HEK293T (cell line): Measurements from ENCODE around the gene TSPAN16.

Source experiments
- CTCF ChIA-PET: fragments of 350-600 bp; formaldehyde crosslinking; extraction: SDS; loops from one replicate; lab custom pipeline; 2021; ENCODE audit warnings: antibody characterized with exemption, inconsistent platforms; lab: Yijun Ruan, JAX
- POLR2A ChIA-PET: fragments of 350-600 bp; formaldehyde crosslinking; extraction: SDS; loops from one replicate; lab custom pipeline; 2020; ENCODE audit warnings: antibody characterized with exemption, inconsistent platforms; lab: Yijun Ruan, JAX
- DNase-seq: peaks from one replicate; pipeline ENCODE4 v3.0.0; 2012; ENCODE audit warnings: mixed read lengths; ENCODE audit errors: extremely low spot score
- ARNT ChIP-seq: fragments of 450-650 bp; IDR thresholded peaks from 2 replicates; pipeline ENCODE4 v1.6.1; 2017; ENCODE audit warnings: mild to moderate bottlenecking
- BHLHE40 ChIP-seq: fragments of 450-650 bp; IDR thresholded peaks from 2 replicates; pipeline ENCODE4 v1.6.1; 2016; ENCODE audit warnings: mild to moderate bottlenecking, moderate library complexity, borderline replicate concordance
- CTBP1 ChIP-seq: fragments of 450-650 bp; IDR thresholded peaks from 2 replicates; pipeline ENCODE4 v1.6.1; 2016; ENCODE audit warnings: borderline replicate concordance
- ELF4 ChIP-seq: fragments of 450-650 bp; IDR thresholded peaks from 2 replicates; pipeline ENCODE4 v1.6.1; 2017; ENCODE audit warnings: antibody characterized with exemption
- FOXA1 ChIP-seq: fragments of 450-650 bp; IDR thresholded peaks from 2 replicates; pipeline ENCODE4 v1.6.1; 2016; ENCODE audit warnings: mild to moderate bottlenecking
- FOXK2 ChIP-seq: fragments of 450-650 bp; IDR thresholded peaks from 2 replicates; pipeline ENCODE4 v1.6.1; 2016; ENCODE audit warnings: mild to moderate bottlenecking
- FOXM1 ChIP-seq: fragments of 450-650 bp; IDR thresholded peaks from 2 replicates; pipeline ENCODE4 v1.6.1; 2017; ENCODE audit warnings: mild to moderate bottlenecking, borderline replicate concordance
- HDGF ChIP-seq: fragments of 450-650 bp; IDR thresholded peaks from 2 replicates; pipeline ENCODE4 v1.6.1; 2017; ENCODE audit warnings: antibody characterized with exemption, borderline replicate concordance
- L3MBTL2 ChIP-seq: fragments of 450-650 bp; conservative IDR thresholded peaks from 2 replicates; pipeline ENCODE4 v1.6.1; 2016; ENCODE audit warnings: mild to moderate bottlenecking
- LEF1 ChIP-seq: fragments of 450-650 bp; IDR thresholded peaks from 2 replicates; pipeline ENCODE4 v1.6.1; 2017; ENCODE audit warnings: mild to moderate bottlenecking, borderline replicate concordance
- NFRKB ChIP-seq: fragments of 450-650 bp; IDR thresholded peaks from 2 replicates; pipeline ENCODE4 v1.6.1; 2016; ENCODE audit warnings: mild to moderate bottlenecking, moderate library complexity
- SP1 ChIP-seq: fragments of 450-650 bp; IDR thresholded peaks from 2 replicates; pipeline ENCODE4 v1.6.1; 2017
- SUZ12 ChIP-seq: fragments of 450-650 bp; IDR thresholded peaks from 2 replicates; pipeline ENCODE4 v1.6.1; 2016; ENCODE audit warnings: mild to moderate bottlenecking
- TARDBP ChIP-seq: fragments of 450-650 bp; IDR thresholded peaks from 2 replicates; pipeline ENCODE4 v1.6.1; 2016
- ZNF384 ChIP-seq: fragments of 450-650 bp; IDR thresholded peaks from 2 replicates; pipeline ENCODE4 v1.6.1; 2016
- TF ChIP-seq, protein P1 (sequence below): fragments of 450-650 bp; IDR thresholded peaks from 2 replicates; pipeline ENCODE4 v1.6.1; 2016

TSPAN16 gene

DNA sequence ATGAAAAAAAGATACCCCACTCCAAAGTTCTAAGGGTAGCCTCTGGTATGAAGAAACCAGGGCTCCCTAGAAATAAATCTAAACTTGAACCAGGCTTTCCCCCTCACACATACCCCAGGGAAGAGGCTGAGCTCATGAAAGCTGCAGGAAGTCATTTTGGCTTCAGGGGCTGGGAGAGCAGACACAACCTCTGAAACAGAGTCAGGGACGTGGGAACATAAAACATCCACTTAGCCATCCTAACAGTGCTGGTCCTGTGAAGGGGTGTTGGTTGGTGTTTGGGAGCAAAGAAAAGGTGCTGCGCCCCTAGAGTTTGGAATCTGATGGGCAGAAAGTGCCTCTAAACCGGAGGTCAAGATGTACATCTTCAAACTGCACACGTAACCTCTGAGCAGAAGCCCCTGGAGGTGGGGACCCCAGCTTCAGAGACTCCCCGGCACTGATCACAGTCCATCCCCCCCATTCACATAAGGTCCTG, 27.7 kb downstream of the TSPAN16 start:
- POLR2A ChIA-PET: interaction anchor here (1.1 to 2.8 kb wide), 3 partner anchors 23 to 51 kb away, joined by 4 to 13 read pairs (median 10); partner anchors contain the start of genes CCDC159, SWSAP1 and TMEM205
- TF ChIP-seq LEF1: no peak
- no peak for TF ChIP-seq ARNT
- no peak for TF ChIP-seq FOXK2
- TF ChIP-seq CTBP1: no peak
- no peak for TF ChIP-seq SUZ12
- TF ChIP-seq FOXA1: no peak
- TF ChIP-seq BHLHE40: no peak
- TF ChIP-seq SP1: no peak
- TF ChIP-seq ELF4: no peak
- TF ChIP-seq L3MBTL2: no peak
- no peak for TF ChIP-seq FOXM1
- no peak for TF ChIP-seq TARDBP
- no peak for TF ChIP-seq HDGF
- TF ChIP-seq, protein P1, sequence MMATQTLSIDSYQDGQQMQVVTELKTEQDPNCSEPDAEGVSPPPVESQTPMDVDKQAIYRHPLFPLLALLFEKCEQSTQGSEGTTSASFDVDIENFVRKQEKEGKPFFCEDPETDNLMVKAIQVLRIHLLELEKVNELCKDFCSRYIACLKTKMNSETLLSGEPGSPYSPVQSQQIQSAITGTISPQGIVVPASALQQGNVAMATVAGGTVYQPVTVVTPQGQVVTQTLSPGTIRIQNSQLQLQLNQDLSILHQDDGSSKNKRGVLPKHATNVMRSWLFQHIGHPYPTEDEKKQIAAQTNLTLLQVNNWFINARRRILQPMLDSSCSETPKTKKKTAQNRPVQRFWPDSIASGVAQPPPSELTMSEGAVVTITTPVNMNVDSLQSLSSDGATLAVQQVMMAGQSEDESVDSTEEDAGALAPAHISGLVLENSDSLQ: no peak
- no peak for TF ChIP-seq NFRKB
- no peak for DNase-seq
- CTCF ChIA-PET: interaction anchor here (1.5 kb wide), 1 partner anchor 58 kb away, joined by 4 read pairs; no protein-coding TSS in a partner anchor

DNA sequence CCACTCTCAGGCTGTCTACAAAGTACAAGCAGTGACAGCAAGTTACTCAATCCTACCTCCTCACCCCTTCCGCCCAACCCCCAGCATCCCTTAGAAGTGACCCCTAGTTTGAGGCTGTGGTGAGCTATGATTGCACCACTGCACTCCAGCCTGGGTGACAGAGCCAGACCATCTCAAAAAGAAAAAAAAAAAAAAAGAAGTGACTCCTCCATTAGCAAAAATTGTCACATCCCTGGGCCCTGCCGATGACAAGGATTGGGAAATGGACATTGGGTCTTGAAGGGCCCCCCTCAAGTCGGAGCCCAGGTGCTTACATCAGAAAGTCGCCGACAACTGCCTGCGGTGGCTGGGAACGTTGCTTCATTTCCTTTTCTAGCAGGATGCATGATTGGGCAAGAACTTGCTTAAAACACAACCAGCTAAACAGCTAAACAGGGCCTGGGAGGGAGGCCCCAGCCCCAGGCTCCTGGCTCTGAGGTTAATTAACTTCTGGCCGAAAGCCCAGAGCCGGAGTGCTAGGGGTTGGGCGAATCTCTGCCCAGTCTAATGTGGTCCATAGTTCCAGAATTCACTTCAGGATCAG, 28.2 kb downstream of the TSPAN16 start:
- POLR2A ChIA-PET: interaction anchor here (1.1 to 2.8 kb wide), 3 partner anchors 15 to 51 kb away, joined by 4 to 13 read pairs (median 4); partner anchors contain the start of genes CCDC159, RAB3D, SWSAP1 and TMEM205
- peak; percentile 58 for DNase-seq
- CTCF ChIA-PET: interaction anchor here (0.6 kb wide), 1 partner anchor 49 kb away, joined by 4 read pairs; no protein-coding TSS in a partner anchor
- TF ChIP-seq ARNT (no peak), SP1 (no peak), BHLHE40 (no peak), L3MBTL2 (no peak)

DNA sequence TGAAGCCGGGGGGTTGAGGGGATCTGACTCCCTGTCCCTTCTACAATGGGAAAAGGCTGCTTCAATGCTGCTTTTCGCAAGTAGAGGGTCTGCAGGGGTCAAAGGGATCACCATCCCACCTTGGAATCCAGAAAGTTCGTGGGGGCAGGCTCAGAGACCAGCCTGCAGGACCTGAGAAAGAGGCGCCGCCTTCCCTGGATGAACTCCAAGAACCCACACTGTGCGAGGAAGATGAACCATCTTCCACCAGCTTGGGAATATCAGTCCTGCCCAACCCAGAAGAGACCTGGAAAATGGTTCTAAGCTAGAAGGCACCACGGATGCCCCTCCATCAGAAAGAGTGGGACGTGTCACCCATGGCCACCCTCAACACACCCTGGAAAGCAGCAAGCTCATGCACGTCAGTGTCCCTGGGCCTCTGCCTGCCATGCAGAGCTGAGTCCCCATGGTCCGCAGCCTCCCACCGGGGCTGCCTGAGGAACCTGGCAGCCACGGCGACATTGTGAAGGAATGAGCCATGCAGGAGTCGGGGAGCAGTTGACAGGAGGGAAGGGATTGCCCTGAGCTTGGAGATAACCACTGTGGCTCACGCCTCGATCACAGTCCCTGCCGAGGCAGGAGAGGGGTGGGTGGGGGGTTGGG, 28.9 kb downstream of the TSPAN16 start:
- ChIA-PET CTCF (interaction anchor here (0.6 kb wide), 1 partner anchor 48 kb away, joined by 4 read pairs; no protein-coding TSS in a partner anchor), POLR2A (interaction anchor here (1.1 to 1.3 kb wide), 2 partner anchors 14 to 22 kb away, joined by 4 read pairs; partner anchors contain the start of genes CCDC159, RAB3D and TMEM205)
- no peak for TF ChIP-seq SP1
- TF ChIP-seq ARNT: no peak
- no peak for TF ChIP-seq FOXA1
- no peak for TF ChIP-seq SUZ12
- TF ChIP-seq ELF4: no peak
- no peak for TF ChIP-seq L3MBTL2
- no peak for TF ChIP-seq TARDBP
- no peak for DNase-seq

- ChIA-PET CTCF (no interaction called here), POLR2A (interaction anchor here (1.3 kb wide), 1 partner anchor 14 kb away, joined by 4 read pairs; the partner anchor contains the start of gene RAB3D)
- no peak for DNase-seq
- no peak for TF ChIP-seq L3MBTL2
- TF ChIP-seq NFRKB: no peak
- no peak for TF ChIP-seq ZNF384
- no peak for TF ChIP-seq FOXK2
- TF ChIP-seq FOXA1: no peak
- TF ChIP-seq SUZ12: no peak
- no peak for TF ChIP-seq LEF1
- TF ChIP-seq SP1: no peak
These were observed 29.6 kb downstream of the TSPAN16 start for GRCh38 chr19:11325544-11325943.

- no peak for DNase-seq
- ChIA-PET CTCF (no interaction called here), POLR2A (no interaction called here)
- no peak for TF ChIP-seq CTBP1
- TF ChIP-seq SUZ12: no peak
- TF ChIP-seq ZNF384: no peak
- no peak for TF ChIP-seq NFRKB
- no peak for TF ChIP-seq LEF1
- no peak for TF ChIP-seq FOXM1
- TF ChIP-seq FOXK2: no peak
- no peak for TF ChIP-seq SP1
- no peak for TF ChIP-seq ELF4
- TF ChIP-seq L3MBTL2: no peak
- TF ChIP-seq, protein P1: no peak
- no peak for TF ChIP-seq HDGF
- TF ChIP-seq BHLHE40: no peak
- no peak for TF ChIP-seq ARNT
- no peak for TF ChIP-seq TARDBP
- TF ChIP-seq FOXA1: no peak
These were observed 34.2 kb downstream of the TSPAN16 start for GRCh38 chr19:11330127-11330526.

- DNase-seq: no peak
- CTCF ChIA-PET: no interaction called here
- POLR2A ChIA-PET: interaction anchor here (0.8 to 1.5 kb wide), 2 partner anchors 38 to 43 kb away, joined by 3 to 4 read pairs; partner anchors contain the start of gene SWSAP1
- TF ChIP-seq ZNF384 (no peak), SP1 (no peak), LEF1 (no peak), BHLHE40 (no peak), SUZ12 (no peak), FOXA1 (no peak), ELF4 (no peak), FOXM1 (no peak)
These were observed 35.5 kb downstream of the TSPAN16 start for GRCh38 chr19:11331502-11331901.
